ENCODE results near the gene P2RY1.
"Not testable (repeated sequence)": the region's sequence is repeated elsewhere in the genome, so short reads cannot be mapped to it uniquely, and the experiment has no call there.

The P2RY1 gene

DNA sequence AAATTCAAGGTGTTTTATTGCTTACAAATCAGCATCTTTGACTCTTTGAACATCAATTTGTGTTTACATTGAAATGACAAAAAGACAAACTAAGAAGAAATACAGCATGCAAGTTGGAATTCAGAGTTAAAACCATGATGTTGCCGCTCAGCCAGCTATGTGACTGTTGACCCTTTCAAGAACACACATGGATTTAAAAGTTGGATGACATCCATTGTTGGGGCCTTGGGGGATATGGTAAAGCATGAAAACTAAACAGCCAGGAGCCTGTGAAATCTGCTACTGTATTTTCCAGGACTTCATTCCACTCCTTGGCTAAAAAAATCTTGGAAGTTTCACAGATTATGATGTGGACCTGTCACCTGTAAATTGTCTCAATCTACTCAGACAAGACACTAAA lies 4.6 kb downstream of the P2RY1 start:
- no peak for DNase-seq (ENCODE audit: low read depth in 2 of 2)

DNA sequence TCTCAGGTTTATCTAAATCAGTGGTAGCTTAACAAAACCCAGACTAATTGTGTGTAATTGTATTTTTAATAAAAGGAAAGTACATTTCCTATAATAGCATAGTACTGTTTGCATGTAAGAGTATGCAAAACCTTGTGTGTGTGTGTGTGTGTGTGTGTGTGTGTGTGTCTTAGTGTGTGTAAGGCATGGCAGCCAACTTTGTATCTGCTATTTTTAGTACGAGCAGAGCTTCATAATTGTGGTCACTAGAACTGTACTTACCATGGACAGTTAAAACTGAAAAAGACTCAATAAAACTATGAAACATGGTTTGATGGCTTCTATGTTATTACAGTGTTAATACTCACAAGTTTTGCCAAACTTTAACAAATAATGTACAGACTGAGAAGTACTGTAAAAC lies 6.2 kb downstream of the P2RY1 start:
- DNase-seq (ENCODE audit: low read depth in 2 of 2), result no peak

DNA sequence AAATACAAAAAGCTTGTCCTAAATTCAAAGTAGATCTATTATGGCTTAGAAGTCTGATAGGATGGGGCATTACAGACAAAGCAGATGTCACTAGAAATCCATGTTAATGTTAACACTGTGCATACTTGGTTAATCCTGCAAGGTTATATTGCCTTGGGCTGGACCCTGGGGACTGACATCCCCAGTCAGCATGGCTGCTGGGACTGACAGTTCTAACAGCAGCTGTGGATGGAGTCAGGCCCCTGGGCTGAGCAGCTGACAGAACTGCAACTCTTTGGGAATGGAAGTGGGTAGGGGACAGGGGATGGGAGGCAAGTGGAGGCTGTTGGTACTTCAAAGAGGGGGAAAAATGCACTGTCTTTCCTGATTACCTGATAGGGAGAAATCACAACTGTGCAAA lies 7.5 kb downstream of the P2RY1 start:
- no peak for DNase-seq (ENCODE audit: low read depth in 2 of 2)

DNA sequence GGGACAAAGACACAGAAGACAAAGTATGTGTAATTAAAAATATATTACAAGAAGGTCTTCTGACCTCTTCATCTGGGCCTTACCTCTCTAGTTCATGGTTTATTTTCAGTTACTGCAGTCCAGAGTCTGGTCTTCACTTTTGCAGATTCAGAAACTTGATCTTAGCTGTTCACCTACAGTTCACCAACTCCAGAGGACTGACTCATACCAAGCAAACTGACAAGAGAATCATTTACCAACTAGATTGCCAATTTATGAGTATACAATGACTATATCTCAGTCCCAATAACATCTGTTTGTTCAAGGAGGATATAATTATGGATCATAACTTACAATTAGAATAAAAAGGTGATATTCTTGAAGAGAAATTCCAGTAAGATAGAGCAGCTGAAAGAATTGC lies 9.0 kb downstream of the P2RY1 start:
- DNase-seq (ENCODE audit: low read depth in 2 of 2), result no peak

DNA sequence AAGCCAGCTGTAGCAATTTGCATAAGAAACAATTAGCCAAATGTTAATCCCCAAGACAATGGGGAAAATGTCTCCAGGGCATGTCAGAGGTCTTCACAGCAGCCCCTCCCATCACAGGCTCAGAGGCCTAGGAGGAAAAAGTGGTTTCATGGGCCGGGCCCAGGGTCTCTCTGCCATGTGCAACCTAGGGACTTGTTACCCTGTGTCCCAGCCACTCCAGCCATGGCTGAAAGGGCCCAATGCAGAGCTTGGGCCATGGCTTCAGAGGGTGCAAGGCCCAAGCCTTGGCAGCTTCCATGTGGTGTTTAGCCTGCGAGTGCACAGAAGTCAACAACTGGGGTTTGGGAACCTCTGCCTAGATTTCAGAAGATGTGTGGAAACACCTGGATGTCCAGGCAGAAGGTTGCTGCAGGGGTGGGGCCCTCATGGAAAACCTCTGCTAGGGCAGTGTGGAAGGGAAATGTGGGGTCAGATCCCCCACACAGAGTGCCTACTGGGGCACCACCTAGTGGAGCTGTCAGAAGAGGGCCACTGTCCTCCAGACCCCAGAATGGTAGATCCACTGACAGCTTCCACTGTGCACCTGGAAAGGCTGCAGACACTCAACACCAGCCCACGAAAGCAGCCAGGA lies 11.8 kb downstream of the P2RY1 start:
- not testable (repeated sequence) for DNase-seq (ENCODE audit: low read depth in 2 of 2)

DNA sequence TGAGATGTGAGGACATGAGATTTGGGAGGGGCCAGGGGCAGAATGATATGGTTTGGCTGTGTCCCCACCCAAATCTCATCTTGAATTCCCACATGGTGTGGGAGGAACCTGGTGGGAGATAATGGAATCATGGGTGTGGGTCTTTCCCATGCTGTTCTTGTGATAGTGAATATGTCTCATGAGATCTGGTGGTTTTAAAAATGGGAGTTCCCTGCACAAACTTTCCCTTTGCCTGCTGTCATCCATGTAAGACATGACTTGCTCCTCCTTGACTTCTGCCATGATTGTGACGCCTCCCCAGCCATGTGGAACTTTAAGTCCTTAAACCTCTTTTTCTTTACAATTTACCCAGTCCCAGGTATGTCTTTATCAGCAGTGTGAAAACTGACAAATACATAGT lies 12.7 kb downstream of the P2RY1 start:
- not testable (repeated sequence) for DNase-seq (ENCODE audit: low read depth in 2 of 2)

DNA sequence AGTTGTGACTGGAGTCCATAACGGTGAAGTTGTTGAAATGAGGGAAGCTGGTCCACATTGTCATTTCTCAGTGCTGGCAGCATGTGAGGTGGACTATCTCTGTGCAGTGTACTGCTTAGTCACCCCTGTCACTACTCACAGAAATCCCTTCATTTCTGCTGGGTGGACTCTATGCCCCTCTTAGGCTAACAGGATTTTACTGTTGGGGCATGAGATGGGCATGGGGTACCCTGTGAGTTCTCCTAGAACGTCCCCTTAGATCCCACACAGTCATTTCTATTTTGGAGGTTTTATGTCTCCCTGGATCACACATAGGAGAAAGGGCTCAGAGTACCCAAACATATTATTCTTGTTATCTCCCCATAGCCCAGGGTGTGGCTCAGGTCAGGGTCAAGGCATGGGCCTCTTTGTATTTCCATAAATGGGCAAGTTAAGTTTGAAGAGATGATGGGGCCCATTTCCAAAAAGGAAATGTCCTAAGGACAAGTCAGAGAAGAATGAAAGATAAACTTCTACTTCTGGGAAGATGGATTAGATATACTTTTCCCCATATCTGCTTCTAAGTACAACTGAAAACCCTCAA lies 15.2 kb downstream of the P2RY1 start:
- no peak for DNase-seq (ENCODE audit: low read depth in 2 of 2)

DNA sequence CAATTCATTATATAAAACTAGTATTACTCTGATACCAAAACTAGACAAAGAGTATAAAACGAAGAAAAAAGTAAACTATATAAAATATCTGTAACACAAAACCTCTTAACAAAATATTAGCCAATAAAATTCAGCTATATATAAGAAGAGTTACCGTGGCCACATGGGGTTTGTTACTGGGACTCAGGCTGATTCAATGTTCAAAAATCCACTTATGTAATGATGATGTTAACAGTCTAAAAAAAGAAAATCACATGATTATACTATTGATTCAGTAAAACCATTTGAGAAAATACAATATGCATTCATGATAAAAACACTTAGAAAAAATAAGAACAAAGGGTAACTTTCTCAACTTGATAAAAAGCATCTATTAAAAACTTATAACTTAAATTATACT lies 18.3 kb downstream of the P2RY1 start:
- no peak for DNase-seq (ENCODE audit: low read depth in 2 of 2)

DNA sequence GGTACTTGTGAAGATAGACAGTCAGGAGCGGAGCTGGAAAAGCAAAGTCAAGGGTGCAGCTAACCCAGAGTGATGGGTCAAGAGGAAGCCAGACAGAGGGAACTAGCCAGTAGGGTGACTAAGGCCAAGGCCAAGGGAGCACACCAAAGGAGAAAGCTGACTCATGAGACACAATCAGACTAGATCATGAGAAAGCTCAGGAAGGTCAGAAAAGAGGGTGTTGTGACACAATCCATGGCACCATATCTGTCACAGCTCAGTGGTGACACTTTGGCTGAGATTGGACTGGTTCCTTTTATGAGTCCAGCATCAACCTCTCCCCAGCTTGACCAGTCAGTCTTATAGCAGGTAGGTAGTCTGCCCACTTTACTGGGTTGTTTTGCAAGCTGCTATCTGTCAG lies 22.2 kb downstream of the P2RY1 start:
- DNase-seq (ENCODE audit: low read depth in 2 of 2), result no peak

DNA sequence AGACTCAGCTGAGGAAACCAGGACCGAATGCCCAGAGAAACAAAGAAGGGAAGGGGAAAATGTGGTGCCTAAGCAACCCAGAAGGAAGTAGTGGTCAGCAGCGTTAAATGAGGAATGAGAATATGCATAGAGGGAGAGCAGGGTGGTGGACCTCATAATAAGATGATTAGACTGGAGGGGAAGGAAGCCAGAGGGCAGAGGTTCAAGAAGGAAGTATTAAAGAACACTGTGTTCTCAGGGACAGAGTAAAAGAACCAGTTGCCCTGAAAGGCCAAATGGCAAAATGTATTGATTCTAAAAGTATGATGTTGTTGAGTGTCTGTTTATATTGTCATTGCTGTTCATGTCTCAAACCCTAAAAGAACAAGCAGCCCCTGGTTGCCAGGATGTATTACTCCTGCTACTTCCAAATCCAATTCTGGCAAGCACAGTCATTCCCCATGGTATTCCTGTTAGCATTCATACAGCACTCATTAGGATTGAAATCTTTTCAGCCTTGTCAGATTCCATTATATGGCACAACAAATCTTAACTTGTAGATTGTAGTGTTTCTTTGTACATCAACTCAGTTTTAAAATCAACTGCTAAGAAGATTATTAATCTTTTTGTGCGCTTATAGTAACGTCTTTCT lies 23.4 kb downstream of the P2RY1 start:
- no peak for DNase-seq (ENCODE audit: low read depth in 2 of 2)

DNA sequence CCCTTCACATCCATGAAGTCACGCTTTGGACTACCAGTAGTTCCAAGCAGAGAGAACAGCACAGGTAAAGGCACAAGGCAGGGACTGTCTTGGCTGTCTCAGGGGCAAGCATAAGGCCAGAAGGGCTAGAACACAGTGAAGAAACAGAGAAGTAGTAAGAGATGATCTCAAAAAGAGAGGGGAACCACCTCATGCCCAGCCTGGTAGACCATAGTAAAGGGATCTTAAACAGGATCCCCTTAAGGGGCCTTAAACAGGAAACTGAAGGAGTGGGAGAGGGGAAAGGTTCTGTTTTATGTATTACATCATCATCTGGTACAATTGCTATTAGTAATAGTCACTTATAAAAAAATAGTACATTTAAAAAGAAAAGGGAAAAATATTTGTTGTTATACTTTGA lies 25.8 kb downstream of the P2RY1 start:
- no peak for DNase-seq (ENCODE audit: low read depth in 2 of 2)

DNA sequence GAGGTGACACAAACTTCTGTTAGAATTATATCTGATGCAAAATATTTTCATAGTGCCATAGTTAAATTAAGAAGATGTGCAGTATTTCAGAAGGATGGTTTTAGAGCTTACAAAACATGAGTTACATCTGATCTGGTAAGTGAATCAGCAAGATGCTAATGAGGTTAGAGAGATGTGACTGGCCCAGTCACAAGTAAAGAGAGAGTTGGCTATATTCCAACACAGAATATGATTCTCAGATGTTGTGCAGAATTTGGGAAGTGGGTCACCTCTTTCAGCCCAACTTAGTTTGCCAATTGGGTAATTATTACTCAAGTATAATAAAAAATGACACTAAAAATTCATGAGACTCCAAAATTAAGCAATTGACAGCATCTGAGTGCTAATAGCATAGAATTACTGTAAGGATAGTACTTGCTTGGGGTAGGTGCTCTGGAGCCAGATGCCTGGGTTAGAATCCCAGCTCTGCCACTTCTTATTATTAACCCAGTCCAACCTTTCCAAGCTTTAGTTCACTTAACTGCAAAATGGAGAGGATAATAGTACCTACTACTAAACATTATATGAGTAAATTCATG lies 30.8 kb downstream of the P2RY1 start:
- DNase-seq (ENCODE audit: low read depth in 2 of 2), result no peak

DNA sequence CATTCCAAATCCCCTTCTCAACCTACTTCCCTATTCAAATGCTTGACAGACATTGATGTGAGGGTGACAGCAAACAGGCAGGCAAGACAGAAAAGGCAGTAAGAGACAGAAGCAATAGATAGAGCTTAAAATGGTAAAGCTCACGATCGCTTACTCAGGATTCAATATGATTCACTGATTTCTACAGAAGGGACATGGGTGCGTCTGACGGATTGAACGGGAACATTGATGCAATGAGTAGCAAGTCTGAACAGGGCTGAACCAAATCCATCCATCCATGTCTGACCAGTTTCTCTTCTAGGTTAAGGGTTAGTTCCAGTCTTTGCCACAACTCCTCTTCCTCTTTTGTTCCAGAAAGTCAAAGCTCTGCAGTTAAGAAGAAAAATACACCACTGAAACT lies 35.1 kb downstream of the P2RY1 start:
- no peak for DNase-seq (ENCODE audit: low read depth in 2 of 2)

DNA sequence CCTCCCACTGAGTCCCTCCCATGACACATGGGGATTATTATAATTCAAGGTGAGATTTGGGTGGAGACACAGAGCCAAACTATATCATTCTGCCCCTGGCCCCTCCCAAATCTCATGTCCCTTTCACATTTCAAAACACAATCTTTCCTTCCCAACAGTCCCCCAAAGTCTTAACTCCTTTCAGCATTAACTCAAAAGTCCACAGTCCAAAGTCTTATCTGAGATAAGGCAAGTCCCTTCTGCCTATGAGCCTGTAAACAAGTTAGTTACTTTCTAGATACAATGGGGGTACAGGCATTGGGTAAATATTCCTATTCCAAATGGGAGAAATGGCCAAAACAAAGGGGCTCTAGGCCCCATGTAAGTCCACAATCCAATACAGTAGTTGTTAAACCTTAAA lies 38.4 kb downstream of the P2RY1 start:
- DNase-seq (ENCODE audit: low read depth in 2 of 2), result not testable (repeated sequence)

DNA sequence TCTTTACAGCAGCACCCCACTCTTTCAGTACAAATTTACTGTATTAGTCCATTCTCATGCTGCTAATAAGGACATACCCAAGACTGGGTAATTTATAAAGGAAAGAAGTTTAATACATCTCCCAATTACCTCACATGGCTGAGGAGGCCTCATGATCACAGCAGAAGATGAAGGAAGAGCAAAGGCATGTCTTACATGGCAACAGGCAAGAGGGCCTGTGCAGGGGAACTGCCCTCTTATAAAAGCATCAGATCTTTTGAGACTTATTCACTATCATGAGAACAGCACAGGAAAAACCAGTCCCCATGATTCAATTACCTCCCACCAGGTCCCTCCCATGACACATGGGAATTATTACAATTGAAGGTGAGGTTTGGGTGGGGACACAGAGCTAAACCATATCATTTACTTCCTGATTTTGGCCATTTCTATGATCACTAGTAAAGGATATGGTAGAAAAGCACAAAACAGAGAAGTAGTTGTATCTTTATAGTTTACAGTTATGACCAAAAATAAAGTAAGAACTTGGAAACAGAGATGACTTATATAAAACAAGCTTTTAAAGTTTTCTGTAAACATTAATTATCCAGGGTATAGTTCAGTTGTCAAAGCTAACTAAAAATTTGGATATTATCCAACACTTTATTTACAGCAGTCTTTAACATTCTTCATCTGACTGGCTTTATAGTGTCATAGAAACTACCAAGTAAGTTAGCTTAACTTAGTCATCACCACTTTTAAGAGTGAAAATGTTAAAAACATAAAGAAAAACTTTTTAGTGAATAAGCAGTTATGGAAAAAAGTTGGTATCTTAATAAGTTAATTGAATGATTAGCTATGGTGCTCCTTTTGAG lies 40.2 kb downstream of the P2RY1 start:
- no peak for DNase-seq (ENCODE audit: low read depth in 2 of 2)

DNA sequence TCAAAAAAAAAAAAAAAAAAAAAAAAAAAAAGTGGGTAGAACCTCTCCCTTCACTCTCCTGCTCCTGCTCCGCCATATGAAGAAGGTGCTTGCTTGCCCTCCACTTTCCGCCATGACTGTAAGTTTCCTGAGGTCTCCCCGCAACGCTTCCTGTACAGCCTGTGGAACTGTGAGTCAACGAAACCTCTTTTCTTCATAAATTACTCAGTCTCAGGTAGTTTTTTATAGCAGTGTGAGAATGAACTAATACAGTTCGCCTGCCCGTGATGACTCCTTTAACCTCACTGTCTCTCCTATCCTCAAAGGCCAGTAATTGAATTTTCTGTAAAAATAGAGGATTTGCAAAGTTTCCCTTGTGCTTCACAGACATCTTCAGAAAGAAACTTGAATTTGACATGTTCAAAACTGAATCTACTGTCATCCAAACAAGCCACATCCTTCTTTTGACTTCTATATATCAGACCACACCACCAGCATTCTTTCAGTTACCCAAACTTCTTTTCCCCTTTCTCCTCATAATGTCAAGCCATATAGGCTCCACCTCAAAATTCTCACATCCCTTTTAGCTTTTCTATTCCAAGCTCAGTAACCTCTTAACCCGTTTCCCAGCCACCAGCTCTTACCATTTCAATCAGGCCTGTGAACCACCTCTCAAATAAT lies 44.3 kb downstream of the P2RY1 start:
- no peak for DNase-seq (ENCODE audit: low read depth in 2 of 2)

DNA sequence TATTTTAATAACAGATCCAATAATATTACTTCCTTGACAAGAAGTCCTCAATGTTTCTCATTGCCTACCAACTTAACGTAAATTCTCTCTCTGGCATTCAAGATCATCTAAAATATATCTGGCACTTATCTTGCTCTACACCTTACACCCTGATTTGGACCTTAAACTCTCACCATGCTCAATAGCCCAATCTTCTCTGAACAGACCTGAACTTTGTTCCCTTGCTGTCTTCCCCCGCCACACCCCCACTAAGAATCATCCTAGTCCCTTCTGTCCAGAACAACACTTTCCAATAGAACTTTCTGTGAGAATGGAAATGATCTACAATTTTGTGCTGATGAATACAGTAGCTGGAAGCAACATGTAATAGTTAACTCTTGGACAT lies 44.9 kb downstream of the P2RY1 start:
- DNase-seq (ENCODE audit: low read depth in 2 of 2), result no peak

DNA sequence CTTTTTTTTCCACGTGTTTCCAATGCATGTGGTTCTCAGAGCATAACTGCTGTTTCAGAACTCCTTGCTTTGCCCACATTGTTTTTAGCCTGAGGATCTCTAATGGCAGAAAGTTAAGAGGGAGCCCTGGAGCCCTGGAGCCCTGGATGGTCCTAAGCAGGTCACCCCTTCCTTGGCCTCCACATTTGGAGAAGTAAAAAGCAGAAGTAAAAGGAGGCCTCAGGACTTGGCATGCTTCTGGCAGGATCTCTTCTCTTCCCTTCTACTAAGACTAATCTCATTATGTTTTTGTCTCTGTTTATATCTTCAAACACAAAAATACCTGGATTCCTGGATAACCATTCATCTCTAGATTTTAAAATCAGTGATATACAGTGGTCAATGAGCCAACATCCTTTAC lies 50.1 kb downstream of the P2RY1 start:
- no peak for DNase-seq (ENCODE audit: low read depth in 2 of 2)
